Dermis microvascular lymphatic vessel endothelial cell (primary cell): ENCODE measurements around the gene OR8H3. TPM values are rescaled to one million over a fixed set of nuclear protein-coding genes. Genes with fewer than 3 reads are reported as not detected.
"Not testable (repeated sequence)": the region's sequence is repeated elsewhere in the genome, so short reads cannot be mapped to it uniquely, and the experiment has no call there.

Source experiments
- DNase-seq, 2 donors: peaks; one replicate each; pipeline versions ENCODE4 v3.0.0 to v3.0.0-alpha.2; 2010; ENCODE audit warnings: low read depth in 2 of 2
- total RNA-seq: library from RNA; depleted of rRNA; stranded (reverse); fragments of >200 nt; gene quantifications from 2 replicates; pipeline ENCODE4 v1.2.1, GENCODE V29; 2014

OR8H3 gene, protein sequence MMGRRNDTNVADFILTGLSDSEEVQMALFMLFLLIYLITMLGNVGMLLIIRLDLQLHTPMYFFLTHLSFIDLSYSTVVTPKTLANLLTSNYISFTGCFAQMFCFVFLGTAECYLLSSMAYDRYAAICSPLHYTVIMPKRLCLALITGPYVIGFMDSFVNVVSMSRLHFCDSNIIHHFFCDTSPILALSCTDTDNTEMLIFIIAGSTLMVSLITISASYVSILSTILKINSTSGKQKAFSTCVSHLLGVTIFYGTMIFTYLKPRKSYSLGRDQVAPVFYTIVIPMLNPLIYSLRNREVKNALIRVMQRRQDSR
- total RNA-seq, result not detected in 2 replicates

DNA sequence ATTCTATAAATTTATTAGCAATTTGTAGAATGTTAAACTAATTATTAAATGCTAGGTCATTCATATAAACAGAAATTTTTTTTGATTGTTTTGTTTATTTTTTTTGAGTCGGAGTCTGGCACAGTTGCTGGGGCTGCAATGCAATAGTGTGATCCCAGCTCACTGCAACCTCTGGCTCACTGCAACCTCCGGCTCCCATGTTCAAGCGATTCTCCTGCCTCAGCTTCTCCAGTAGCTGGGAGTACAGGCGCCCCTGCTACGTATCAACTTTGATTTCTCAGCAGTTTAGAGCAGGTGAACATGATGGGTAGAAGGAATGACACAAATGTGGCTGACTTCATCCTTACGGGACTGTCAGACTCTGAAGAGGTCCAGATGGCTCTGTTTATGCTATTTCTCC lies at the start of gene OR8H3:
Gene OR8H3 (plus strand): TSS at position 301 of the 400 bp plus-strand sequence. CDS start 0 bp downstream, at position 301.
- no peak for DNase-seq

DNA sequence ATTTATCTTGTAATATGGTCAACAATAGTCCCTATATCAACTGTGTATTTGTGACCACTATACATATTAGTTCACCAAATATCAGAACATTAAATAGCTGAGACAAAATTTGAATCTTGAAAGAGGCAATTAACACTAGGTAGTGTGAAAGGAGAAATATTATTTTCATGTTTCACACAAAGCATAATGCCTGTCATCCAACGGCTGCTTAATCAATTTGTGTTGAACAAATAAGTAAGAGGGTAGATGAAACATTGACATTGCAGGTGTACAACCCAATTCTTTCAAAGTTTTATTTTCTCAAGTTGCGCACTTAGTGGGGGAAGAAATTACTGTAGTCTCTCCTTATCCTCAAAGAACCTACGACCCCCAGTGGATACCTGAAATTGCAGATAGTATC lies 32.5 kb upstream of the OR8H3 start:
- DNase-seq, result no peak

DNA sequence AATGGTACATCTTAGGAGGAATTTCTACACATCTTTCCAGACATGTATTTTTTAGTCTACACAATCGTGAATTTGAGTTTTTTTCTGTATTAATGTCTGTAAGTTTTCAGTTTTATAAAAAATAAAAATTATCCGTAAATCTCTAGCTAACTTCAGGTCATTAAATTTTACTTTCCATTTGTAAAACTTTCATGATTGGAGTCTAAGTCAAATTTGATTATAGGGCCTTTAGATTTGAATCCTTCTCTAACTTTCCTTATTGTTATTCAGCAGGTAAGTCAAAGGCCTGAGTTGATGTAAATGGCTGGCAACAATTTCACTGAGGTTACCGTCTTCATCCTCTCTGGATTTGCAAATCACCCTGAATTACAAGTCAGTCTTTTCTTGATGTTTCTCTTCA lies 29.2 kb upstream of the OR8H3 start, which contains the start of gene OR8I2:
Gene OR8I2 (plus strand): TSS at position 301 of the 400 bp plus-strand sequence. CDS start 0 bp downstream, at position 301.
- no peak for DNase-seq

DNA sequence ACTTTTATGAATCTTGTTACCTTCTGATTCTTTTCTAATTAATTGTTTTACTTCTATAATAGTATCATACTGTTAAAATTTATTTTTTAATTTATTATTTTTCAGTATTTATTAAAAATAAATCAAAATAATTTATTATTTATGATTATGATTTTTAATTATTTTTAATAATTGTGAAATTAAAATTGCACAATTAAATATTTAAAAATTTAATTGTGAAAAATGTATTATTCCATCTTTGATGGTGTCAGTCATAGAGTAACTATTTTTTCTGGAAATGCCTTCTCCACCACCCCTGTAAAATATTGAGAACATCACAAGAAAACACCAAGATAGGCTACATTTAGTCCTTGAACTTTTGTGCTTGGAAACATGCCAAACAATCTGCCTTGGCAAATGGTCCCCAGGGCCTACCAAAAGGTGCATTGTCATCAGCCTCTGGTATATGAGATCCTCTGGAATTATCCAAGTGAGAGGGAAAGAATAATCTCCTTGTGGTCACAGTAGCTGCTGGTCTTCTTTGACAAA lies 18.9 kb upstream of the OR8H3 start, which contains the start of gene OR8H2:
Gene OR8H2 (plus strand): TSS at position 478 of the 528 bp plus-strand sequence. CDS start 1,356 bp downstream, outside the sequence.
- no peak for DNase-seq

DNA sequence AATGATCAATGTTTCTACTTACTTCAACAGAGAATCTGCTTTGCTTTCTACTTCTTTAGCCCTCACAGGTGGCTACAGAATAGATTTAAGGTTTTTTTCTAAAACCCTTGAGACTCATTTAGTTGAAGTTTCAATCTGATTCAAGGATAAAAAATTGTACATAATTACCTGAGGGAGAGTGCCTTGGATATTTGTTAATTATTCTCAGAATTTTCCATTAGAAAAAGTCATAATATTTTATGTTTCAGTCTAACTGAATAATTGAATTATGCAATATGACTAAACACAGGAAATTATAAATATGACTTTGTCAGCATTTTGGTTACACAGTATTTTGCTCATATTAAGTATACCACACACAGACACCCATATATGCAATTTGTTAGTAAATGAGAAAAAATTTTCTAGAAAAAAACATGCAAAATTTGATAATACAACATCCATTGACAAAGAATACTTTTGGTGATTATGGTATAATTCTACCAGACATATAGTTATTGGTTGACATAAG lies 18.0 kb downstream of the OR8H3 start, which contains the start of gene OR8J3:
Gene OR8J3 (minus strand): TSS at position 51 of the 511 bp plus-strand sequence. CDS start 2,483 bp downstream, outside the sequence.
- DNase-seq, result no peak

DNA sequence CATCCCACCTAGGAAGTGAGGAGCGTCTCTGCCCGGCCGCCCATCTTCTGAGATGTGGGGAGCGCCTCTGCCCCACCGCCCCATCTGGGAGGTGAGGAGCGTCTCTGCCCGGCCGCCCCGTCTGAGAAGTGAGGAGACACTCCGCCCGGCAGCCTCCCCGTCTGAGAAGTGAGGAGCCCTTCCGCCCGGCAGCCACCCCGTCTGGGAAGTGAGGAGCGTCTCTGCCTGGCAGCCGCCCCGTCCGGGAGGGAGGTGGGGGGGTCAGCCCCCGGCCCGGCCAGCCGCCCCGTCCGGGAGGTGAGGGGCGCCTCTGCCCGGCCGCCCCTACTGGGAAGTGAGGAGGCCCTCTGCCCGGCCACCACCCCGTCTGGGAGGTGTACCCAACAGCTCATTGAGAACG lies 21.5 kb downstream of the OR8H3 start:
- not testable (repeated sequence) for DNase-seq

DNA sequence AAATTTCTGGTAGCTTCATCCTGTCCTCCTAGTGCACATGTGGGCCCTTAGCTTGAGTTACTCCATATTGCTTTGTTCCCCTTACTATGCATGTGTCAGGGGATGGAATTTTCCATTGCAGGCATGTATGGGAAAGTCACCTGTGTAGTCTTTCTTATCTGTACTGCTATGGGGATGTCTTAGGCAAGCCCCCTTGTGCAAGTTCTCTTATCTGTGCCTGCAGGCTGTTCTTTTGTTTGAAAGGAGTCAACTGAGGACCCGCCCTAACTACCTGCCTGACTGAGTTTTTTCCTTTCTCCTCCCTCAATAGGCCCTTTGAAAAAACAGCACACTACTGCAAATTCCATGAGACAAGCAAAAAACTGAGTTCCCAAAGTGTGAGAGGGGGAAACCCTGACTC lies 29.2 kb downstream of the OR8H3 start:
- DNase-seq, result no peak

DNA sequence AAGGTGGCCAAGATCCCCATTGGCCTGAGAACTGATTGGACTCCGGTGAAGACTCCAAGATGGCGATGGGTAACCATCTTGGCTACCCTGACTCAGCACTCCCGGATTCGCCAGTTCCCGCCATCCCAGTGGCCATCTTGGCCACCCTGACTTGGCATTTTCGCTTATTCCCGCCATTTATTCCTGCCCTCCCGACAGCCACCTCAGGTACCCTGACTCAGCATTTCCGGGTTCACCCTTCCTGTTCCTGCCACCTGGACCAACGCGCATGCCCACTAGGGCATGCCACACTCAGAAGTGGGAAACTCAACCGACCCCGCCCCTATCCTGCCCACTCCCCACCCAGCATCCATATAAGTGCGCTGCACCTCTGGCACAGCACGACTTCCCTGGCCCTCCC lies 30.2 kb downstream of the OR8H3 start:
- no peak for DNase-seq

DNA sequence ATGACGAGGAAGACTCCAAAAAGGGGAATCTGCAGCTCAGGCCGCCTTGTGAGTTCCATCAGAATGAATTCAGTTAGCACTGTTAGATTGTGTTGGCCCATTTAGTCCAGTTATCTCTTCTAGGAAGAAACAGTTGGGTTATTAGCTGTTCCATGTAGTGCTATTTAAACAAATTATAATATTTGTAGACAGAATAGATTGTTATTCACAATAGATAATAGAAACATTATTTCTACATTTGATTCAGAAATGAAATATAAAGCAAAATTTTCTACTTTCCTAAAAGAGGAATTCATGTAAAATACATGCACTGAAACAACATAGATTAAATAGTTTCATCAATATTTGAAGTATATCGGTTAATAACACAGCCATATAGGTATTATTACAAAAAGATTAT lies 38.0 kb downstream of the OR8H3 start, which contains the start of gene OR8K5:
Gene OR8K5 (minus strand): TSS at position 101 of the 400 bp plus-strand sequence. CDS start 0 bp downstream, at position 101.
- DNase-seq, result no peak

DNA sequence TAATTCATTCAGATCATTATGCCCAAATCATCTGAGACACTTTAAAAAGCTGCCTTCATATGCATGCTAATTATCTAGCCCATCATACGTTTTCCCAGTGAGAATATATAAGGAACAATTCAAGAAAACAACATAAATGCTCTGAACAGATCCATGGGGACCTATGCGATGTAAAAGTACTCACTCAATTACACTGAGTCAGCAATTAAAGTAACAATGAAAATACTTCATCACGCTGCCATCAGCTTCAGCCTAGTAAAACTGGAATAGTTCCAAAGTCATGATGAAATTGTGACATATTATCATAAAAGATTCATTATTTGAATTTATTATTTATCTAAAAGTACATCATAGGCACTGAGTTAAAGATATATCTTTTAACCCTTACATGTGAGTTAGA lies 41.6 kb downstream of the OR8H3 start:
- DNase-seq, result no peak

DNA sequence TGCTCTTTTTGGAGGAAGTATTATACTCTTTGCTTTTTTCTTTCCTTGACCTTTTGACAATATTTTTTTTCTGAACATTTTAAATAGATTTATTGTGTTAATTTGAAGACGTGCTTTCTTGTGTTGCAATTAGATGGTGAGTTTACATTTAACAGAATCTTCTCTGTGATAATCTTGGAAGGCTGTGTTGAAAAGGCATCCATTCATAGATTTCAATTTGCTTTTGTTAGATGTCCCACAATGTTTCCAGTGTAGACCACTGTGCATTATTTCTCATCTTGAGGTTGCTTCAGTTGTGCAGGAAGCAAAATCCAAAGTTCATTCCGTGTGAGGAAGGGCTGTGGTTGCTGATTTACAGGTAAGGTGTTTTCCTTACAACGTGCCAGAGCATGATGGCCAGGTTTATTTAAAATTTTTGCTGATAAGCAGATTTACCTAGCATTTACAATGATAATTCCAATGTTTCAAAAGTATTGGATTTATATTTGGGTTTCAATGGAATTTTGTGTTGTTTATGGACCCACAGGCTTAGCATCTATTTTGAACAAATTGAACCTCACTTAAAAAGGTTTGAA lies 50.2 kb downstream of the OR8H3 start:
- DNase-seq, result no peak

Other genes starting within 250 kb of the OR8H3 start
- not detected in 2 replicates for gene TRIM51, start 239.1 kb upstream of the OR8H3 start, total RNA-seq
- not detected in 2 replicates for gene OR5W2, start 207.8 kb upstream of the OR8H3 start, total RNA-seq
- gene OR5I1, start 186.0 kb upstream of the OR8H3 start, total RNA-seq, result not detected in 2 replicates
- not detected in 2 replicates for gene OR10AG1, start 152.4 kb upstream of the OR8H3 start, total RNA-seq
- gene OR5F1, start 127.7 kb upstream of the OR8H3 start, total RNA-seq, result not detected in 2 replicates
- gene OR5AS1, start 94.7 kb upstream of the OR8H3 start, total RNA-seq, result not detected in 2 replicates
- gene OR8I2, start 29.1 kb upstream of the OR8H3 start, total RNA-seq, result not detected in 2 replicates
- gene OR8H2, start 18.7 kb upstream of the OR8H3 start, total RNA-seq, result not detected in 2 replicates
- gene OR8J3, start 17.8 kb downstream of the OR8H3 start, total RNA-seq, result not detected in 2 replicates
- gene OR8K5, start 37.9 kb downstream of the OR8H3 start, total RNA-seq, result not detected in 2 replicates
- not detected in 2 replicates for gene OR5J2, start 54.2 kb downstream of the OR8H3 start, total RNA-seq
- not detected in 2 replicates for gene OR5T2, start 111.9 kb downstream of the OR8H3 start, total RNA-seq
- gene OR5T3, start 129.9 kb downstream of the OR8H3 start, total RNA-seq, result not detected in 2 replicates
- not detected in 2 replicates for gene OR5T1, start 151.8 kb downstream of the OR8H3 start, total RNA-seq
- not detected in 2 replicates for gene OR8H1, start 169.9 kb downstream of the OR8H3 start, total RNA-seq
- not detected in 2 replicates for gene OR8K3, start 192.8 kb downstream of the OR8H3 start, total RNA-seq
- not detected in 2 replicates for gene OR8K1, start 223.7 kb downstream of the OR8H3 start, total RNA-seq
- not detected in 2 replicates for gene OR8J1, start 231.9 kb downstream of the OR8H3 start, total RNA-seq